Karpas-422 (cell line): ENCODE measurements around the gene MAGIX. TPM values are rescaled to one million over a fixed set of nuclear protein-coding genes. Genes with fewer than 3 reads are reported as not detected.

Experiments used
- DNase-seq: peaks from one replicate; pipeline ENCODE4 v3.0.0-alpha.2; 2015
- H2AFZ ChIP-seq: fragments of 200-600 bp; sonication (generic); 2 replicates; pipeline ENCODE4 v1.6.1; 2014; ENCODE audit warnings: antibody characterized with exemption, low read length, mixed read lengths
- H3K27ac ChIP-seq: fragments of 200-600 bp; sonication (generic); 2 replicates; pipeline ENCODE4 v1.5.1; 2014; ENCODE audit warnings: mild to moderate bottlenecking, low read length, moderate library complexity
- H3K27me3 ChIP-seq: fragments of 200-600 bp; sonication (generic); 2 replicates; pipeline ENCODE4 v1.6.1; 2014; ENCODE audit warnings: low read length, mixed read lengths
- H3K36me3 ChIP-seq: fragments of 200-600 bp; sonication (generic); 2 replicates; pipeline ENCODE4 v1.6.1; 2014; ENCODE audit warnings: low read length, mixed read lengths; ENCODE audit not compliant: insufficient read depth
- H3K4me1 ChIP-seq: fragments of 200-600 bp; sonication (generic); 2 replicates; pipeline ENCODE4 v1.6.1; 2014; ENCODE audit warnings: mild to moderate bottlenecking, low read length, mixed read lengths
- H3K4me2 ChIP-seq: fragments of 200-600 bp; sonication (generic); 2 replicates; pipeline ENCODE4 v1.6.1; 2014; ENCODE audit warnings: low read length, low read depth, mild to moderate bottlenecking; ENCODE audit not compliant: poor library complexity, severe bottlenecking
- H3K4me3 ChIP-seq: fragments of 200-600 bp; sonication (generic); 2 replicates; pipeline ENCODE4 v1.5.1; 2014; ENCODE audit warnings: mild to moderate bottlenecking, antibody characterized with exemption, low read length, mixed read lengths
- H3K79me2 ChIP-seq: fragments of 200-600 bp; sonication (generic); 2 replicates; pipeline ENCODE4 v1.6.1; 2014; ENCODE audit warnings: mild to moderate bottlenecking, low read length, mixed read lengths
- H3K9ac ChIP-seq: fragments of 200-600 bp; sonication (generic); 2 replicates; pipeline ENCODE4 v1.6.0; 2014; ENCODE audit warnings: low read length
- H3K9me2 ChIP-seq: fragments of 200-600 bp; sonication (generic), shearing (Covaris generic); replicated peaks from 2 replicates; pipeline ENCODE4 v1.6.0; 2014; ENCODE audit warnings: mild to moderate bottlenecking, low read length, moderate library complexity; ENCODE audit not compliant: insufficient read depth
- H3K9me3 ChIP-seq: fragments of 300-700, 200-600 bp; sonication (generic); 2 replicates; pipeline ENCODE4 v1.6.1; 2014; ENCODE audit warnings: low read length, mixed read lengths
- H4K20me1 ChIP-seq: fragments of 200-600 bp; sonication (generic); 2 replicates; pipeline ENCODE4 v1.6.1; 2014; ENCODE audit warnings: mild to moderate bottlenecking, antibody characterized with exemption, low read length, low read depth; ENCODE audit not compliant: insufficient read depth
- total RNA-seq: library from RNA; depleted of rRNA; stranded (reverse); fragments of >200 nt; shearing (Covaris generic); gene quantifications from 2 replicates; pipeline ENCODE4 v1.2.3, GENCODE V29; 2014; ENCODE audit warnings: low replicate concordance

MAGIX gene
- total RNA-seq, 1 experiment from 2014 or later = not detected

- Histone ChIP-seq H3K9ac (no peak overlapping the region), H2AFZ (no peak overlapping the region), H3K27me3 (no peaks in the 10 kb centered on the region), H3K79me2 (no peaks in the 10 kb centered on the region), H3K4me1 (no peaks in the 10 kb centered on the region), H3K36me3 (no peaks in the 10 kb centered on the region), H3K27ac (no peak overlapping the region), H3K4me2 (no peak overlapping the region), H3K9me2 (no peaks in the 10 kb centered on the region), H3K4me3 (no peak overlapping the region), H3K9me3 (no peaks in the 10 kb centered on the region), H4K20me1 (no peaks in the 10 kb centered on the region)
- DNase-seq = no peak
Observed at GRCh38 chrX:49209434-49210251, 47.1 kb downstream of the MAGIX start.

GRCh38 chrX:49210406-49210805, 47.8 kb downstream of the MAGIX start:
- DNase-seq = no peak
- Histone ChIP-seq H2AFZ (no peak overlapping the region), H3K27me3 (no peaks in the 10 kb centered on the region), H3K4me1 (no peaks in the 10 kb centered on the region), H3K27ac (no peak overlapping the region), H3K36me3 (no peaks in the 10 kb centered on the region), H3K9me2 (no peaks in the 10 kb centered on the region), H3K4me3 (no peak overlapping the region), H3K79me2 (no peaks in the 10 kb centered on the region), H3K4me2 (no peak overlapping the region), H3K9ac (no peak overlapping the region), H3K9me3 (no peaks in the 10 kb centered on the region), H4K20me1 (no peaks in the 10 kb centered on the region)

- no peaks in the 10 kb centered on the region for H3K79me2 ChIP-seq
- H3K27ac ChIP-seq = no peak overlapping the region
- no peak overlapping the region for H3K4me2 ChIP-seq
- no peak for DNase-seq
- H3K4me3 ChIP-seq = no peak overlapping the region
- H2AFZ ChIP-seq = no peak overlapping the region
- H4K20me1 ChIP-seq = no peaks in the 10 kb centered on the region
- no peaks in the 10 kb centered on the region for H3K9me2 ChIP-seq
- no peaks in the 10 kb centered on the region for H3K36me3 ChIP-seq
- H3K9me3 ChIP-seq = no peaks in the 10 kb centered on the region
- no peaks in the 10 kb centered on the region for H3K27me3 ChIP-seq
- H3K9ac ChIP-seq = no peak overlapping the region
- H3K4me1 ChIP-seq = no peaks in the 10 kb centered on the region
Observed at GRCh38 chrX:49211074-49211473, 48.5 kb downstream of the MAGIX start.

- Histone ChIP-seq H3K9me3 (no peaks in the 10 kb centered on the region), H3K79me2 (no peaks in the 10 kb centered on the region), H2AFZ (no peak overlapping the region), H3K9me2 (no peaks in the 10 kb centered on the region), H3K27ac (no peak overlapping the region), H3K9ac (no peak overlapping the region), H3K36me3 (no peaks in the 10 kb centered on the region), H3K4me1 (no peaks in the 10 kb centered on the region), H3K4me2 (no peak overlapping the region), H3K4me3 (no peak overlapping the region), H3K27me3 (no peaks in the 10 kb centered on the region), H4K20me1 (no peaks in the 10 kb centered on the region)
- DNase-seq = no peak
Observed at GRCh38 chrX:49212209-49212608, 49.7 kb downstream of the MAGIX start.

- Histone ChIP-seq H3K9me3 (no peaks in the 10 kb centered on the region), H3K9ac (no peak overlapping the region), H3K4me2 (no peak overlapping the region), H3K36me3 (no peaks in the 10 kb centered on the region), H3K9me2 (no peaks in the 10 kb centered on the region), H2AFZ (no peak overlapping the region), H4K20me1 (no peaks in the 10 kb centered on the region), H3K27ac (no peak overlapping the region), H3K27me3 (no peaks in the 10 kb centered on the region), H3K4me1 (no peaks in the 10 kb centered on the region), H3K4me3 (no peak overlapping the region), H3K79me2 (no peaks in the 10 kb centered on the region)
- no peak for DNase-seq
Observed at GRCh38 chrX:49212861-49213260, 50.3 kb downstream of the MAGIX start.

- no peaks in the 10 kb centered on the region for H4K20me1 ChIP-seq
- DNase-seq = no peak
- H3K27ac ChIP-seq = no peak overlapping the region
- no peaks in the 10 kb centered on the region for H3K79me2 ChIP-seq
- H3K4me1 ChIP-seq = no peaks in the 10 kb centered on the region
- no peak overlapping the region for H2AFZ ChIP-seq
- no peaks in the 10 kb centered on the region for H3K9me2 ChIP-seq
- H3K4me2 ChIP-seq = no peak overlapping the region
- H3K36me3 ChIP-seq = no peaks in the 10 kb centered on the region
- H3K27me3 ChIP-seq = no peaks in the 10 kb centered on the region
- H3K4me3 ChIP-seq = no peak overlapping the region
- H3K9ac ChIP-seq = no peak overlapping the region
- no peaks in the 10 kb centered on the region for H3K9me3 ChIP-seq
Observed at GRCh38 chrX:49214416-49214815, 51.9 kb downstream of the MAGIX start.

GRCh38 chrX:49214996-49215526, 52.5 kb downstream of the MAGIX start:
- Histone ChIP-seq H3K4me1 (no peaks in the 10 kb centered on the region), H3K9me2 (no peaks in the 10 kb centered on the region), H2AFZ (no peak overlapping the region), H3K27me3 (no peaks in the 10 kb centered on the region), H3K9me3 (no peaks in the 10 kb centered on the region), H3K4me3 (no peak overlapping the region), H3K27ac (no peak overlapping the region), H3K9ac (no peak overlapping the region), H3K36me3 (no peaks in the 10 kb centered on the region), H4K20me1 (no peaks in the 10 kb centered on the region), H3K79me2 (no peaks in the 10 kb centered on the region), H3K4me2 (no peak overlapping the region)
- DNase-seq = no peak
